ENCODE results near the gene STPG1.

The STPG1 gene

GRCh38 chr1:24391882-24392603 is 21.5 kb downstream of the STPG1 start:
- peak; percentile 52 for DNase-seq

DNA sequence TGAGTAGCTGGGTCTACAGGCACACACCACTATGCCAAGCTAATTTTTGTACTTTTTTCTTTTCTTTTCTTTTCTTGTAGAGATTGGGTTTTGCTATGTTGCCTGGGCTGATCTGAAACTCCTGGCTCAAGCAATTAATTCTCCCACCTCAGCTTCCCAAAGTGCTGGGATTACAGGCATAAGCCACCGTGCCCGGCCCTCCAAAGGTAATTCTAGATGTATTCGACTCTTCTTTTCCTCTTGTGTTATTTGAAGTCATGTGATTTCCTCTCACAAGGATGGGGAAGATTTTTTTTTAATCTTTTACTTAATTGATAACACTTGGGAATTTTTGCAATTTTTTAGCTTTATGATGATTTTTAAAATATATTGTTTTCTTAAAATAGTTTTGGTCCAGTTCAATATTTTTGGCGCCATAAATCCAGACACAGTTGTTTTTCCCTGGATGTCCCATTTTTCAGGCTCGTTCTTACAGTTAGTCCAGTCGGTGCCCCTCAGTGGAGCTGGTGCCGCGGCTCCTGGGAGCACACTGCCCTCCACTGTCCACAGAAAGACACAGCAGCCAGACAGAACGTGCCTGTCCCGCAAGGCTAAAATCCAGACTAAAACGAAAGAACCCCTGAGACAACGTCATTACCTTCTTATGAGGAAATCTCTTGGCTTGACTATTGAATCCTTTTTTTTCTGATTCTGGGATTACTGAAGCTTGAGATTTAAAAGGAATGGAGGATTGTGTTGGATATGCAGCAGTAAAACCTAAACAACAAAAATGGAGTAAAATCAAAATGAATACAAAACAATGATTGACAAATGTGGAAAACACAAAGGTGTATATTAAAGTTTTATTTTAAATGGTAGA is 22.4 kb downstream of the STPG1 start:
- peak; percentile 36 for DNase-seq

DNA sequence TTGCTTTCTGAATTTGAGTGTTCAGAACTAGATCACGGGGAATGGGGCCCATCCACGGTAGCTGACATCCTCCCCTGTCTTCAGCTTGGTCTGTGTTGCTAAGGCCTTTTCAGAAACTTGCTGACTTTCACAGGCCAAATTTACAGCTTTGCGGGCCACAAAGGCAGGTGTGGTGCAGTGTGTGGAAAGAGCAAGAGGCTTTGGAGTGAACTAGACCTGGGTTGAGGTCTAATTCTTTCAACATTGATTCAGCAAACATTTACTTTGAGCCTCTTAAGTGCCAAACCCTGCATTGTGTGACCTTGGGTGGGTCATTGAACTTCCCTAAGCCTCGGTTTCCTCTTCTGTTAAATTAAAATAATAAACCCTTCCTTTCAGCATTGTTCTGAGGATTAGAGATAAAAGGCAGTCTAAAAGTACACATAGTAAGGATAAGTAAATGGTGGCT is 24.3 kb downstream of the STPG1 start:
- no peak for DNase-seq

- no peak for DNase-seq
Measured at GRCh38 chr1:24388331-24388885, 25.2 kb downstream of the STPG1 start.

- no peak for DNase-seq
Measured at GRCh38 chr1:24387636-24388175, 25.9 kb downstream of the STPG1 start.

GRCh38 chr1:24386931-24387330 is 26.7 kb downstream of the STPG1 start:
- no peak for DNase-seq

DNA sequence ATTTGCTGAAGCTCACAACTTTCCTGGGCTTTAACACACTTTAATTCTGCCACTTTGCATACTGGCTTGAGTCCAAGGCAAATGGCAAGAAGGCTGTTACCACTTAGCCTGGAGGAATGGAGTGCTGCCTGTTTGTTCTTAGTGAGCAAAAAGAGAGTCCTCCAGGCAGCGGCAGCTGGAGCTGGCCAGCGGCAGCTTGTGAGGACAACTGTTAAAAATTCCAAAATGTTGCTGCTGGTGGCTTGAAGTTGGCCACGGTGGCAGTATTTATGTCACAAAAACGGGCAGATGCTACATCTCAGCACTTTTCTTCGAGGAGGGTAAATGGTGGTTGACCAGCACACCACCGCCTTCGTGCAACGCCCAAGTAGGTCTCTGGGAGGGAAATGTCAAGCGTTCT is 27.3 kb downstream of the STPG1 start:
- DNase-seq: no peak

DNA sequence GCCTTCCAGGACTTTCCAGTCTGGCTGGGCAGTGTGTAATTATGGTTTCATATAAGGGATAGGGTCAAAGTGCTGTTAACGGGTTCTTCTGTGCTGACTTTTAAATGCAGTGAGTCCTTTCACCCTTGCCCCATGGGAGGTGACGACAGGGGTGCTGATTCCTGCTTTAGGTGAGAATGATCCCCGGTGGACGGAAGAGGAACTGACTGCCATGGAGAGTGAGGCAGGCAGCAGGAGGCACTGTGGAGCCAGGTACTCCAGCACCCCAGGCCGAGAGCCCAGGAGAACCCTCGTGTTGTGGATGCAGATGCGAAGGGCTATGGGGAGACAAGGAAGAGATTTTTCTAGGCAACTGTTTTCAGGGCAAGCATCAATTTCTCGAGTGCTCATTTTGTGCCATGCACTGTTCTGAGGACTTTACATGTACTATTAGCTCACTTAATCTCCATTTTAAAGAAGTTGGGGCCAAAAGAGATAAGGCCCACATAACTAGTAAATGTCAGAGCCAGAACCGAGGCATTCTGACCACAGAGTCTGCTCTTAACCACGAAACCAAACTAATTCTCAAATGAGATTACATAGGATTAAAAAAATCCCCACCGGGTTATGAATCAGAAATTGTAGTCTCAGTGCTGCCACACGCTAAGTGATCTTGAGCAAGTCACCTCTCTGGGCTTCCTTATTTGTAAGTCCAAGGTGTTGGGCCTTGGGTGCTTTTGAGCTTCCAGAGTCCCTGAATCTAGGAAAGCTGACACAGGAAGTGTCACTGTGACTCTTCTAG is 28.2 kb downstream of the STPG1 start:
- DNase-seq: no peak

DNA sequence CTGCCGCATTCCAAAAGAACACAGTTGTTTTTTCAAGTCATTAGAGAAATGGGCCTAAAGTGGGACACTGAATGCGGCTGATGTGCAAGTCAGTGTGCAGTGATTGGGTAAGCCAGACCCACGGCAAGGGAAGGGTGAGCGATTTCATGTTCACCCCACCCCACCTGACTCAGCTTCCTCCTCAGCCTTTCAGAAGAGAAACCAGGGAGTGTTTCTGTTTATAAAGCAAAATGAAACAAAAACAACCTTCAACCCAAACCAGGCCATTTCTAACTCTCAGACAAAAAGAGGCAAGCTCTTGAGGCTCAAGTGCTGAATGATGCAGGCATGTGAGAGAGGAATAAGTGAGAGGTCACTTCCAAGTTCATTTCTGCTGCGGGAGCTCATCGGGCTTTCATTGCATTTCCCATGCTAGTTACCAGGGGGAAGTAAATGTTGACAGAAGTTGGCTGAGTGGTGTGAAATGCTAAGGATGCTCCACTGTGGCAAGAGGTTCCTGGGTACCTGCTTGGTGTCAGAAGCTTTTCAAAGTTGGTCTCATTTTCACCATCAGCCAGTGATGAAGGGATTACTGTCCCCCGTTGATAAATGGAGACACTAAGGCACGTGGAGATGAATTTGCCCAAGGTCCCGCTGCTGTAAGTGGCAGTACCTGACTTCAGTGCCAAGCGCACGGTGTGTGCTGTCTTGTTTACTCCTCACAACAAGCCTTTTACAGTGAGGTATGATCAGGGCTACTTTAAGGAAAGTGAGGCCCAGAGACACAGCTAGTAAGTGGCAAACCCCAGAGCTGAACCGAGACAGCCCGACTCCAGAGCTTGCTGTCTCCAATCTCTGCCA is 29.1 kb downstream of the STPG1 start:
- no peak for DNase-seq

DNA sequence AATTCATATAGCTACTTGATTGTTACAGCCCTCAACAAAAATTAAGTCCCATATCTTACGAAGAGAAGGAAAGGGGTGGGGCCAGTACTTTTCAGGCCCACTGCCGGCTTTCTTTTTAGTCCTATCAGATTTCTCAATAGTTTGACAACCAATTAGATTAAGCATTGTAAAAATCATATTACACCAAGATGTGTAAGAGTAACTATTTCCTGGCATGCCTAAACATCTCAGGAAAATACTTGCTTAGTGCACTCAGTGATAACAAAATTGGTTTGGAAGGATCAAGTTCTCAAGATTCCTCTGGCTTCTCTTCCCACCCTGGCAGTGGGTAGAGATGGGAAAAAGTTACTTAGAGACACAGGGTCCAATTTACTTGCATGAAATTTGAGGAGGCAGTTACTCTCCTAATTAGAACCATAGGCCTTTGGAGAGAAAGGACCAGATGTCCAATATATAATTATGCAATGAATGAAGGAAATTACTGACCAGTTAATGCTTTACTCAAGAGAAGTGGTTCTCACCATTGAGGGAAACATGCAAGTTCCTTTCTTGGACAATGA is 30.1 kb downstream of the STPG1 start:
- no peak for DNase-seq

GRCh38 chr1:24382165-24382577 is 31.4 kb downstream of the STPG1 start:
- DNase-seq: no peak

DNA sequence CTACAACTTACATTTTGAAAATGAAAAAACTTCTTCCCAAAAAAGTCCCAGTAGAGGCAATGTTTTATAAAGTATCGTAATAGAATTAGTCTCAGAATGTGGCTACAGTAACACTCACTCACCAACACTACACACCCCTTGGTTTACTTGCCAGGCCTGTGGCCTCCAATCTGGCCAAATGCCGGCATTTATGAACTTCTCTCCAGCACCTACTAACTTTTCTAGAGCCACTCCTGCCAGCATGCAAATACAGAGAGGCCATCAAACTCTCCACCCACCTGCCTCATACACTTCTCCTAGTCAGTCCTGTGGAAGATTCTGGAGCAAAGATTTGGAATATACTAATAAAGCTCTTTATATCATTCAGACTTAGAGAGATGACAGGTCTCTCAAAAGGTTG is 32.3 kb downstream of the STPG1 start:
- DNase-seq: no peak

DNA sequence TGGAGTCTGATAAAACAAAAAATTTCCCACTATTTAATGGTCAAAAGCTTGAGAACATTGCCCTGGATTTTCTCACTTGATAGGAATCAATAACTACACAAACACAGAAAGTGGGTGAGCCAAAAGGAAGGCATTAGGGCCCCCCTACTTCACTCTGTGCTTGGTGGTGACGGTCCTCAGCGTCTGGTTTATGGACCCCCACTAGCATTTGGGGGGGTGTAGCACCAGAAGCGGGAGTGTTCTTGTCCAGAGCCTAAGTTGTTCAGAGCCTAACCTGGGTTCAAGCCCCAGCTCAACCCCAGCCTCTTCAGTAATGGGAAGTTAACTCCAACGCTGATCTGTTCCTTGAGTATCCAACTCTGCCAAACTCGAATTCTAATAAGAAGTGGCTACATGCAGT is 33.1 kb downstream of the STPG1 start:
- no peak for DNase-seq

DNA sequence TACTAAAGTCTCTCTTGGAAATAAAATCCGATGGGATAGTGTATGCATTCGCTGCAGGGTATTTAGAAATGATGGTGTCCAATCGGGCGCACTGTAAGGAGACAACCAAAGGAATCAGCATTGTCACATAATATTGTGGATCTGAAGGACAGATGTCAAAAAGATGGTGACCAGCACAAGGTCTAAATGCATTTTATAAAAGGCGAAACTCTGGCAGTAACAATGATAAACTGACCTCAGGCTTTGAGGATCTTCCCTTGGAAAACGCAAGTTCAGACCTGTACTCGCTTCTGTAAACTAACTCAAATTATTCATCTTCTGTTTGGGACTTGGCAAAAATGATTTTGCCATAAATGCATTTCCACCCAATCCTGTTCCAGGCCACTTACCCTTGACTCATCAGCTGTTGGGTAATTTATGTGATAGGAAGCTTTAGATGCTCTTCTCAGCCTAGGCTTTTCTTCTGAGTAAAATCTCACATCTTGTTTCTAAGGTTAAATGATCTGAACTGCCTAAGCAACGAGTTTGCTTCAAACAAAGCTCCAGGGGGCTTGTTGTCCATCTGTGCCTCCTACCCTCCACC is 33.8 kb downstream of the STPG1 start:
- DNase-seq: no peak

DNA sequence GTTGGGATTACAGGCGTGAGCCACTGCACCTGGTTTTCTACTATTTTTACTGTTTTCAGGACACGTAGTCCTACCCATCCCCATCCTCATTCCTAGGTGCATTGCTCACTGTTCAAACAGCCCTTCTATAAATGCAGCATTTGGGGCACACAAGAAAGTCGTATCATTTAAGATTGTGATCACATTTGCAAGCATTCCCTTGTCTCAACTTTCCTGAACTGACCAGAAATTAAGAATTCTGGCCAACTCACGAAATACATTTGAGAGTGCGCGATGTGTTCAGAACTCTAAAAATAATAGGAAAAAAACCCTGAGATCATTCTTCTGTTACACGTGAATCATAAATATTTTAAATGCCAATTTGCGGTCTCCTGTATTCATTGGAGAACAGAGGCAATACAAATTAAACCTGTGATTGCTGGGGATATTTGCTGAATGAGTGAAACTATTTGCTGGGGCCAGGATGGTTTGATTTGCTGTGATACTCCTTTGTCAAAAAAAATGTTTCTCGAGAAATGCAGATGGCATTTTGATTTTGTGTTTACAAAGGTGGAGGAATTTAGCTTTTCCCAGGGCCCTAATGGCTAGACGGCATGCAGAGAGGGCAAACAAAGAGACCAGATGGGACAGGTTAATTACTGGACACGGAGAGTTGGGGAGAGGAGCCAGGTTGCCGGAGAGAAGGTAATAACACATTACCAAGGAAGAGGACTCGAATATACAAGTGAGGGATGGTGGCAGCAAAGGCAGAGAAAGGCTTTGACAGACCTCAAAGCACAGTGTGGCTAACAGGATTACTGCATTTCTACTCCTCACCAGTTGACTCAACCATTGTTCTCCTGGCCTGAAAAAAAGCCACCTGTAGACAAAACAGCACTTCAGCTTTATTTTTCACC is 38.4 kb downstream of the STPG1 start:
- peak; percentile 53 for DNase-seq

DNA sequence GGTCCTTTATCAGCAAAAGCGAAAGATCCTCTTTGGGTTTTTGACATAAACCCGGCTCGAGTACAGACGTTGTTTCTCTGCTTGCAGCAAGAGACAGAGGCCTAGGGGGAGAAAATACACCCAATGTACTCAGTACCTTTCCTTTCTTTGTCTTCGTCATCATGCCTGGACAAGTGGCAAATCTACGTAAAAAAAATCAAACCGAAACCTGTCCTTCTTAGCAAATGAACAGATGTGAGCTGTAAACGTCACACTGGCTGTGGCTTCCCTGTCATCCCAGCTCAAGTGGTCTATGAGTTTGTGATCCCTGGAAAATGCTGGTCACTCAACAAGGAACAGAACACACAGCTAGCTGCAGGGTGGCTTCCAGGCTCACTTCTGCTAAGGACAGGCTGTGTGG is 39.9 kb downstream of the STPG1 start:
- no peak for DNase-seq

GRCh38 chr1:24373044-24373443 is 40.5 kb downstream of the STPG1 start:
- DNase-seq: no peak

GRCh38 chr1:24369801-24370200 is 43.8 kb downstream of the STPG1 start:
- DNase-seq: no peak

DNA sequence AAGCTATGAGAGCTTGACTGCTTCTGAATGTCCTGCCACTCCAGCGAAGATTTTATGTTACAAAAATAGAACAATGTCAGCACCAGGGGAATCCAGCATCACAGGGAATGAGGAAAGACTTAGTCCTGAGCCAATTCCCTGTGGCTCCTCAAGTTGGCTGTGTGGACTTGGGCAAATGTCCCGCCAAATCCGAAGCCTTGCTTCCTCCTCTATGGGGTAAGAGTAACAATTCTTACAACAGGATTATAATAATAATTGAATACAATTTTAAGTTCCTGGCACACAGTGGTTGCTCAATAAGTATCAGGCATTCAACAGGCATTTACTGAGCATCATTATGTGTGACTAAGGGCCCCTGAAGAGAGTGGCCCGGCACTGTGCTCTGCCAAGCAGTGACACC is 44.4 kb downstream of the STPG1 start:
- DNase-seq: no peak

GRCh38 chr1:24366707-24367106 is 46.9 kb downstream of the STPG1 start:
- DNase-seq: no peak

Measured in COR-L47 (cell line).